ENCODE data around the gene MNT. TPM values are rescaled to one million over a fixed set of nuclear protein-coding genes. Genes with fewer than 3 reads are reported as not detected.
A peak's percentile ranks its signal among the peaks of the same experiment; 100 is the strongest.

Gene MNT
- total RNA-seq, 1 donor from 2014 or later: 25.0 TPM

DNA sequence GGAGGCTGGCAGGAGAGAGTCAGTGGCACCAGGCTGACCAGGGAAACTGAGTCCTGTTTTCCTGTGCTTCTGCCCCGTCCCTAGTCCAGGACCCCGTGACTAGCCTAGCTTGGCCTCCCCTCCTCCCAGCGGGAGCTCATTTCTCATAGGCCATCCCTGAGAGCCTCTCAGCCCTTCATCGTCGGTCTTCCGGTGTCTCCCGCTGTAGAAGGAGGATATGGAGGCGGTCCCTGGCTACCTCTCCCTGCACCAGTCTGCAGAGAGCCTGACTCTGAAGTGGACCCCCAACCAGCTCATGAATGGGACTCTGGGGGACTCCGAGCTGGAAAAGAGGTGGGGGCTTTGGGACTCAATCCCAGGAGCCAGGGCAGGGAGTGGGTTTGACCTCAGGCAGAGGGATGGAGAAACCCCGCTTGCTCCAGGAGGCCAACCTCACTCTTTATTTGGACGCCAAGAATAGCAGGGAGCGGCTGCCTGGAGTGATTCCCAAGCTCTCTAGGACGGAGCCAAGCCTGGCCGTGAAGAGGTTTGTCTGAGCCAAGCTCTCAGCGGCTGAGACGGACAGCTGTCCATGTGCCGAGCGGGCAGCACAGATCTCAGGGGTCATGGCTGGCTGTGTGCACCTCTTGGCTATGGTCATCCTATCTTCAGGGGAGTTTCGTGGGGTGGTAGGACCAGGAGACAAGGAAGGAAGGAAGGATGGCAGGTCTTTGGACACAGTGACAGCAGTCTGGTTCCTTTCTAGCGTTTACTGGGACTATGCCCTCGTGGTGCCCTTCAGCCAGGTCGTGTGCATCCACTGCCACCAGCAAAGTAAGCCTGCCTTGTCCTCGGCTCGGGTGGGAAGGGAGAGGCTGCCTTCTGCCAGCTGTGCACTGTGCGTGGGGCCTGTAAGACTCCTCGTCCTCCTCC lies 36.8 kb downstream of the MNT start:
- DNase-seq (ENCODE audit: low spot score): no peak

DNA sequence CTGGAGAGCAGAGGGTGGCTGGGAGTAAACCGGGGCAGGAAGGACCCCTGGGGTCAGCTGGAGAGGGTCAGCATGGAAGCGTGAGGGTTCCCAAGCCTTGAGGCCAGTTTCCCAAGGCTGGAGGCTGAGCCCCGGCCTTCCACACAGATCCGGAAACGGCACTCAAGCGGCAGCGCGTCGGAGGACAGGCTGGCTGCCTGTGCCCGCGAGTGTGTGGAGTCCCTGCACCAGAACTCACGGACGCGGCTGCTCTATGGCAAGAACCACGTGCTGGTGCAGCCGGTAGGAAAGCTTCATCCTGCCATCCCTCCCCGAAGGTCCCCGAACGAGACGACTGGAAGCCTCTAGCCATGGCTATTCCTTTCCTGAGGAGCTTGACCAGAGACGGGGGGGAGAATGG lies 37.5 kb downstream of the MNT start:
- DNase-seq (ENCODE audit: low spot score): no peak

DNA sequence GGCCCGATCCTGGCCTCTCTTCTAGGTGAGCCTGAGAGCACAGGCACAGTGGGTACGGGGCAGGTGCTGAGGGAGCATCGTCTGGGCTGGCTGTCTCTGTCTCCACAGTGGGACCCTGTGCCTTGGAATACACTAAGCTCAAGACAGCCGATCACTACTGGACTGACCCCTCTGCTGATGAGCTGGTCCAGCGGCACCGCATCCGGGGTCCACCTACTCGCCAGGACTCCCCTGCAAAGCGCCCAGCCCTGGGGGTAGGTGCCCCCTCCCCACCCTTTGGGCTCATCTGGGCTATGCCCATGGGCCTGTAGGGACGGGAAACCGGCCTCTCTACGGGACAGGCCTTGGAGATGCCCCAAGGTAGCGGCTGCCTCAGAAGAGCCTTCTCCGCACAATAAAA lies 38.0 kb downstream of the MNT start:
- no peak for DNase-seq (ENCODE audit: low spot score)

DNA sequence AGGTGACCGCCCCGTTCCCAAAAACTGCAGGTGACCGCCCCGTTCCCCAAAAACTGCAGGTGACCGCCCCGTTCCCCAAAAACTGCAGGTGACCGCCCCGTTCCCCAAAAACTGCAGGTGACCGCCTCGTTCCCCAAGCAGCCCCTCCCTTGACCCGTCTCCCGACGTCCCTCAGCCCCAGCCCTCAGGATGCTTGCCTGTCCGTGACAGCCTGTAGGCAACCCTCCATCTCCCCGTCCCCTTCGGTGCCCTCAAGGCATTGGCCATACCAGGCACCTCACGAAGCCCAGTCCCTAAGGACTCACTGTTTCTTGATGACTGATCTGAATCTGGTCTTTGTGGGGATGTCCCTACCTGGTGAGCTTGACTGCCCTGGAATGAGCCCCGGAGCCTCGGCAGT lies 38.4 kb downstream of the MNT start:
- DNase-seq (ENCODE audit: low spot score): no peak

DNA sequence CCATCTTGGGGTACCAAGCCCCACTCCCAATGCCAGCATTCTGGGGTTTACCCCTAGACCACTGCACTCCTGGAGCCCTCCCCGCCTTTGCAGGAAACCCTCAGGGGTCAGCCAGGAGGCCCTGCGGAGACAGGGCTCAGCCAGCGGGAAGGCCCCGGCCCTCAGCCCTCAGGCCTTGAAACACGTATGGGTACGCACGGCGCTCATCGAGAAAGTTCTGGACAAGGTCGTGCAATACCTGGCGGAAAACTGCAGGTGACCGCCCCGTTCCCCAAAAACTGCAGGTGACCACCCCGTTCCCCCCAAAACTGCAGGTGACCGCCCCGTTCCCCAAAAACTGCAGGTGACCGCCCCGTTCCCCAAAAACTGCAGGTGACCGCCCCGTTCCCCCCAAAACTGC lies 38.8 kb downstream of the MNT start:
- no peak for DNase-seq (ENCODE audit: low spot score)

DNA sequence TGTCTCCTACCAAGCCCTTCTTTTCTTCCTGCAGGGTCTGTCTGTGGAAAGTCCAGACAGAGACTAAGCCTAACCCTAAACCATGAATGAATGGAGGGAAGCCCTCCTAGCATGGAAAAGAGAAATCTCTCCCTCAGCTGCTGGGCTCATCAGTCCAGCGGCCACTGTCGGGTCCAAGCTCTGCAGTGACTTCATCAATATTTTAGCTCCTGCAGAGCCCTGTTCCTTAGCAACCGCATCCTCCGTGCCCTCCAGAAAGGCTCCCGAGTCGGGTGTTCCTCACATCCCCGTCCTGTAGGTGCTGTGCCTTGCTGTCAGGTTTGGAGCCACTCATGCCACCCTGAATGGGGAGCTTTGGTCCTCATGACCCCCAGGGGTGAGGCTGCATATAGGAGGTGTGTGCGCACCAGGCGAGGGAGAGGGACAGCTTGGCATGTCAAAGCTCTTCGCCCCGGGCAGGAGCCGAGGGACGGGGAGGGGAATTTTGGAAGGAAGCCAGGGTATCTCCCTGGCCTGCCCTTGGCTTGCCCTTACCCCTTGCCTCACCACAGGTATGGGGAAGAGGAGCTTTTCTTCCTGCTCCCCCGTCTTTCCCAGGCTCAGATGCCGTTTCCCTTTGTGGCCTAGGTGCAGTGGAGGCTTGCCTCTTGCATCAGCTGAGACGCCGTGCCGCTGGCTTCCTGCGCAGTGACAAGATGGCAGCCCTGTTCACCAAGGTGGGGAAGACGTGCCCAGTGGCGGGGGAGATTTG lies 39.7 kb downstream of the MNT start:
- DNase-seq (ENCODE audit: low spot score): no peak

DNA sequence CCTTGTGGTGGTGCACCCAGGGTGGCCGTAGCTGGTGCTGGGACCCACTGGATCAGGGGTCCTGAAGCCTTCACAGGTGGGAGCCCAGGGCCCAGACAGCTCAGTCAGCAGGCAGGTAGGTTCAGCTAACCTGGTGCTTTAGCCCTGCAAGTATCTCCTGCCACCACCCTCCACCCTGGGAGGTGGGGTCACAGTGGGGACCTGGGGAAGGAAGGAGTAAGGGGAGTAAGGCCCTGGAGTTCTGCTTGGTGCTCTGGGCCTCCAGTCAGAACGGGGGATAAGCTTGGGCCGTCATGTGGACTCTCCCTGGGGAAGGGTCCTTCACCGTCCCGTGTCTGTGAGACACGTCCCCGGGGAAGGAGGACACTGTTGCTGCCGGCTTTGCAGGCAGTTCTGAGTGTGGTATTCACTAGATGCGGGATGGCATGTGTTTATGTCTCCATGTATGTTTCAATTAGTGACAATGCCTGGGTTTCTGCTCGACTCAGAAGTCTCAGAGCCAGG lies 42.9 kb downstream of the MNT start:
- DNase-seq (ENCODE audit: low spot score): no peak

DNA sequence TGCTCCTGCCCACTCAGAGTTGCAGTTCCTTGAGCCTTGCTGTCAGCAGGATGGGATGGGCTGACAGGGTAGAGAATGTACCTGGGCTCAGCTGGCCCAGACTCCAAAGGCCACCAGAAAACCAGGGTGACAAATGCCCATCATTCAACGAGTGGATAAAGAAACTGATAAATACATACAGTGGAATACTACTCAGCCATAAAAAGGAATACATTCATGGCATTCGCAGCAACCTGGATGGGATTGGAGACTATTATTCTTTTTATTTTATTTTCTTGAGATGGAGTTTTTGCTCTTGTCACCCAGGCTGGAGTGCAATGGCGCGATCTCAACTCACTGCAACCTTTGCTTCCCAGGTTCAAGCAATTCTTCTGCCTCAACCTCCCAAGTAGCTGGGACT lies 43.6 kb downstream of the MNT start:
- DNase-seq (ENCODE audit: low spot score): no peak

DNA sequence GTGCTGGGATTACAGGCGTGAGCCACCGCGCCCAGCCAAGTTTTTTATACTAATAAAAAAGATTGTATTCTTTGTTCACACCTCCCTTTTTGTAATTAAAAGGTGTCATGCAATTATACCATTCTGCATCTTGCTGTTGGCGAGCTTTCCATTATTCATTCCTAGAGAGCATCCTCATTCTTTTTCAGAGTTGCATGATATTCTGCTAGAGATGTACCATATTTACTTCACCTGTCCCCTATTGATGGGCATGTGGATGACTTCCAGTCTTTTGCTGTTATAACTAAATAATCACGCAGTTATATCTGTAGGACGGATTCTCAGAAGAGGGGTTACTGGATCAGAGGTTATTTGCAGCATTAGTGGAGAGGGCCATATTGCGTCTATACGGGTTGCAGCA lies 46.5 kb downstream of the MNT start:
- no peak for DNase-seq (ENCODE audit: low spot score)

DNA sequence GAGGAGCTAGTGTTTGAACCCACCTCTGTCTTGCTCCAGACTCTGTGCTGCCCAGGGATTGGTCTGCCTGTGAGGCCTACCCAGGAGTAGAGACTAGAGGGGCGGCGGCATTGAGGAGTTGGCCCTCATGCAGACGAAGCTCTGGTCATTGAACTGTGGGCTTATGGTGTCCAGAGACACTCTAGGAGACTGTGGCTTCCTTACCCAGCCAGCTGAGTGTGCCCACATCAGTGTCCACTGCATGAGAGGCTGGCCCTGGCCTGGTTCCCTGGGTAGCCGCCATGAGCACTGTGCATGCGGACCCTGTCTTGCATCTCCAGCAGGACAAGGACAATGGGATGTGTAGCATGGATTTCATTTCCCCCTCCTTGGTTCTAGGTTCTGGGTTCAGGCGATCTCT lies 49.6 kb downstream of the MNT start:
- DNase-seq (ENCODE audit: low spot score): no peak

DNA sequence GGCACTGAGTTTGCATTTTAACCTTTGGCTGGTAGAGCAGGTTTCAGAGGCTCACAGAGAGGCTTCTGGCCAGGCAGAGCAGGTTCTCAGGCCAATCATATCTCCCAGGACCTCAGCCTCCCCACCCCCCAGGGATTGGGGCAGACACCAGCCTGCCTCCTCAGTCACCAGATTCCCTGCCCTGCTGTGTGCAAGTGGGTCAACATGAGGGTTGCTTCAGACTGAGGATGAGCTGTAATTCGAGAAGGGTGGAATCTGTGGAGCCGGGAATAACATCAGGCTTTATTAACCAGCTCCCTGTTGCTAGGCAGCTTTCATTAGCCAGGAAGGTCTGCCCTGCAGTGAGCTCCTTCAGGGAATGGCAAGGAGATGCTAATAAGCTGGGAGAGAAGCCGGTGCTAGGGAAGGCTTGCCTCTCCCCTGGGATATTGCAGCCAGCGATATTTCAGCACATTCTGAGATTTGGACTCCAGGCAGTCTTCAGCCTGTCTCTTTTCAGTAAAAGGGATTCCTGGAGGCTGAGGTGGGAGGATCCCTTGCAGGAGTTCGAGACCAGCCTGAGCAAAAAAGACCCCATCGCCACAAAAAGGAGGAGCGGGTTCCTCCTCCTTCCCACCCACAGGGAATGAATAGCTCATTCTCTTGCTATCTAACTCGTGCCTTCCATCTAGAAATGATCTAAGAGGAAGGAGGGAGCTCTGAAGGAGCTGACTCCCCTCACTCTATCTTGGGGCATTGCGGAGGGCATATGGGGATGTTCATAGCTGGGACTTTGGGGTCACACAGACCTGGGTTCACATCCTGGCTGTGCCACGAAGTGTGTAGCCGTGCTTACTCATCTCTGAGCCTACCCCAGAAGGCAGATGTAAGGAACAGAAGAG lies 52.8 kb downstream of the MNT start:
- peak; percentile 91 for DNase-seq (ENCODE audit: low spot score)

DNA sequence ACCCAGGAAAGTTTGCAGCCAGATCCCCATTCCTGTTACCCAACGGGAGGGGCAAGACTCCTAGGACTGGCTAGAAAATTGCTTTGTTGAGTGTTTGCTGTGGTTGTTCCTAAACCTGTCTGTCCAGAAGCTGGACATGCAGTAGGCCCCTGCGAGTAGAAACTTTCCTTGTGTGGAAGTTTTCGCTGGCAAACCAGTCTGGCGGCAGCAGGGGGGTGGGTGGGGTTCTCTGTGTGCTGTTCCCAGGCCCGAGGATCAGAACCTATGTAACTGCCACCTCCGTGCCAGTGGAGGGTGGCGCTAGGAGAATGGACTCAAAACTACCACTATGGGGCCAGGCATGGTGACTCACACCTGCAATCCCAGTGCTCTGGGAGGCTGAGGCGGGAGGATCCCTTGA lies 54.4 kb downstream of the MNT start:
- no peak for DNase-seq (ENCODE audit: low spot score)

DNA sequence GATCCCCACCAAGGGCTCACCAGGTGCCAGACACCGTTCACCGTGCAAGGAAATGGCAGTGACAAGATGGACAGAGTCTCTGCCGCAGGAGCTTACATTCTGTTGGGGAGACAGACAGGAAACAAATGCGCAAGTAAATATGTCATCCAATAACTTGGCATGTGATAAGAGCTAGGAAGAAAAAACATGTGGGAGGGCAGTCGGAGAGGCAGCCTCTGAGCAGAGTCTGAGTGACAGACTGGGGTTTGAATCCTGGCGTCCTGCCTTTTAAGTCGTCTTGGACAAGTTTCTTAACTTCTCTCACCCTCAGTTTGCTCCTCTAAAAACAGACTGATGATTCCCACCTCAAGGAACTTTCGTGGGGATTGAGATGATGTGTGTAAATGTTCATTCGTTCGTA lies 56.3 kb downstream of the MNT start:
- no peak for DNase-seq (ENCODE audit: low spot score)

DNA sequence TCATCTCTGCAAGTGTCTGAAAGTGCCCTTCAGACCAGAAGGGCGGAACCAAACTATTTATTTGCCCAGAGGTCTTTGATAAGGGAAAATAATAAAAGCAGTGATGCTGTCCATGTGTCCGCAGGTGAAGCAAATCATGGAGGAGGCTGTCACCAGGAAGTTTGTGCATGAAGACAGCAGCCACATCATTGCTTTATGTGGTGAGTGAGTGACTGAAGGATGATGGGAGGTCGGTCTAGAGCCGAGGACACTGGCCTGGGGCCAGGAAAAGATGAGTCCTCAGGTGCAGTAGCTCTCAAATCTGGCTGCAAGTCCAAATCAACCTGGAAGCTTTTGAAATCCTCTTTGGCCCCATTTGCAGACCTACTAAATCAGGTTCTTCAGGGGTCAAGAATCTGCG lies 57.4 kb downstream of the MNT start:
- no peak for DNase-seq (ENCODE audit: low spot score)

DNA sequence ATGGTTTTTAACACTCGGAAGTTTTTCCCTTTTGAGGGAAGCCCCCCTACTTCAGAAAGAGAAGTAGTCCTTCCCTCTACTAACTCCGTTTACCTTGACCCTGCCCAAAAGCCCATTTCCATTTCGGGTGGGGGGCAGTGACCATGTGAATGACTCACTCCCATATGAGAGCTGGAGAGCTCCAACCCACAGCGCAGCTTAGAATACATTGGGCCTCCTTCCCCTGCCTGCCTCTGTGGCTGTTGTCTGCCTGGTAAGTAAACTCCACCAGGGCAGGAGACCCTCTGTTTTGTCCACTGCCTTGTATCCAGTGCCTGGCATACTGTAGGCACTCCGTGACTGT lies 62.6 kb downstream of the MNT start:
- DNase-seq (ENCODE audit: low spot score): peak; percentile 35

DNA sequence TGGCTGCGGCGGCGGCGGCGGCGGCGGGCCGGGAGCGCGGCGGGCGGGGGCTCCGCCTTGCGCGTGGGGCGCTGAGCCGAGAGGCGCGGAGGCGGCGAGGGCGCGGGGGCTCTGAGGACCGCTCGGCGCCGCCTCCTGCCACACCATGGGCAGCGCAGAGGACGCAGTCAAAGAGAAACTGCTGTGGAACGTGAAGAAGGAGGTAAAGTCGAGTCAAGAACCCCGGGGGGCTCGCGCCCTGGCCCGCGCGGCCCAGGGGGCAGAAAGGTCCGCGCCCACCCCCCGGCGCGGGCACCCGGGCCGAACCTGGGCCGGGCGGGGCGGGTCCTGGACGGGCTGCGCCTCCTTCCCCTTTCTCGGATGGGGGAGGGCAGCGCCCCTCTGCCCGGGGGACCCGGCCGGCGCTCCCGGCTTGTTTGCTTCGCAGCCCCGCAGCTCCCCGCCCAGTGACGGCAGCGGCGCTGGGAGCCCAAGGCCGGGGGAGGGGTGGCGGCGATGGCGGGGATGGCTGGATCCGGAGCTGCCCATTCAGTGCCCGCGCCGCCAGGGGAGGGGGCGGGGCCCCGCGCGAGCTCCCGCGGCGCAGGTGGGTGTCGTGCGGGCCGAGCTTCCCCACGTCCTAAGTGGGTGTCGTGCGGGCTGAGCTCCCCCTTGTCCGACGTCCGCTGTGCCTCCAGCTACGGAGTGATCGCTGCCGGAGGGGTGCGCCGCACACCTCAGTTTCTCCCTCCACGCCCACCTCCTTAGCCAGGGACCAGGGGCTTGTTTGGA lies 63.1 kb downstream of the MNT start:
- peak; percentile 61 for DNase-seq (ENCODE audit: low spot score)

DNA sequence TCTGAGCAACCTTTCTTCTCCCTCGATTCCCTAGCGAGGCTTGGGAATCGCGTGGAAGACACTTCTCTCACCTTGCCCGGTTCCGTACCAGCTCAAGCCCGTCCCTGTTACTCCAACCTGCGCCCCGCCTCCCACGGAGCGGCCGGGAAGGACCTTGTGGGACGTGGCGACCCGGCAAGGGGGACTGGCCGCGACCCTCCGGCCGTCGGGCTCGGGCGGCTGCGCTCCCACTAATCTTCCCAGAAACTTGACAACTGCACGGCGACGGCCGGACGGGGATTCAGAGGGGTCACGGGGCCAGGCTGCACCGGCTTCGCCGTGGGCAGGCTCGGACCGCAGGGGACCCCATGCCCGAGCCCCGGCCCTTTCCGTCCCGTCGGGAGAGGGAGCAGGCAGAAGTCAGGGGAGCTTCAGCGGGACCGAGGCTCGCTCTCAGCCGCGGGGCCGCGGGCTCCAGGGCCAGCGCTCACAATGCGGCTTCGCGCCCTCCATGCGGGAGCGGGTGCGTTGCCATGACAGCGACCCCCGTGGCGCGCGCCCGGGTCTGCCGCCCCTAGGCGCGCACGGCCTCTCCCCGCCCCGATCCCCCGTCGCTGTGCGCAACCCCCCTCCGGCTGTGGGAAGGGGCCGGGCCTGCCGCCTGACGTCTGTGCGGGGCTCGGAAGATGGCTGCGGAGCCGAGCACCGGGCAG lies 63.9 kb downstream of the MNT start, which contains the start of gene SGSM2:
Gene SGSM2 (plus strand): TSS at position 650 of the 692 bp plus-strand sequence. CDS start 188 bp downstream, outside the sequence.
- DNase-seq (ENCODE audit: low spot score): peak; percentile 65

DNA sequence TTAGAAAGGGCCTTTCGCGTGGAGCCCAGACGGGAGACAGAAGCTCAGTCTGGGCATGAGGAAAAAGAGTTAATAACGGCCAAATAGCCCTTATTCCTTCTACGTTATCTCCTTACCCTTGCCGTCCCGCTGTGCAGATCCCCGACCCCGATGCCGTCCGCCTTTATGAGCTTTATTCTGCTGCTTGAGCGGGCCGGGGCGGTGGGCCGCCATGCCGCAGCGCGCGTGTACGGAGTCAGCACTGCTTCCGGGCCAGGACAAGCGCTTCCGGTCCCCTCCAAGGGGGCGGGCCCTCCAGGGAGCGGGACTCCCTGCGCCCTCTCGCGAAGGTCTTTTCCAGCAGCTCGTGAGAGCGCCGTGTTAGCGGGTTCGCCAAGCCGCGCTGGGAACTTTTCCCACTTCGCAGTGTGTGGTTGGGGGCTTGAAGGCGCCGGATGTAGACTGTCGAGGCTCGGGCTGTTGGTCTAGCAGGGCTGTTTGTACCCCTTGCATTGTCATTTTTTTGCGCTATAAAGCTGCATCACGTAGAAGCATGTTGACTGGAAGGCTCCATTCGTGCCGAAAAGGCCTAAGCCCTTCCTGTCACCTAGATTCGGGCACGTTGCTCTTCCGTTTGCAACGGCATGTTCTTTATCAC lies 64.5 kb downstream of the MNT start, which contains the start of gene TSR1:
Gene TSR1 (minus strand): TSS at position 243 of the 637 bp plus-strand sequence. CDS start 30 bp downstream, at position 213.
- DNase-seq (ENCODE audit: low spot score): peak; percentile 94

DNA sequence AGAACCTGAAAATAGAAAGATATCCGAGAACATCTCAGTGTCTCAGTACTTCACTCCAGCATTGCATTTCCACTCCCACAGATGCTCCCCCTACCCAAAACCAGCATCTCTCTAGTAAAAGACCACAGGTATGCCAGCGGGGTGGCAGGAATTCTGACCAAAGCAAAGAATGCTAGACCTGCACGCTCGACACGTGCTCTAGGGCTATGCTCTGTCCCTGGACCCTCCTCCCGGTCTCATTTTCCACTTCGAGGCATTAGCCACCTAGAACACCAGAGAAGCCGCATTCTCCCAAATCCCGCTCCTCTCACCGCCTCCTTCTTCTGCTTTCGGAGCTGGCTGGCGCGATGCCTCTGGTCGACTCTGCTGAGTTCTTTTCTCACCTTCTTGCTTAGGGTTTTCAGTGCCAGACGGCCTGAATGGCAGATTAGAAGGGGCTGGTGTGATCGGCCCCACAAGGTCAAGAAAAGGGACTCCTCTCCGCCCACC lies 65.1 kb downstream of the MNT start:
- peak; percentile 22 for DNase-seq (ENCODE audit: low spot score)

All from umbilical cord (tissue), 2 donors.